Lung (tissue), 12 donors: ENCODE measurements around the gene RAB26. TPM values are rescaled to one million over a fixed set of nuclear protein-coding genes. Genes with fewer than 3 reads are reported as not detected.
A peak's percentile ranks its signal among the peaks of the same experiment; 100 is the strongest.

Experiments used
- ATAC-seq: fragments of 200-7000 bp; cut with Tn5 transposase; one replicate; pipeline ENCODE4 v1.9.1; 2020; ENCODE audit warnings: moderate number of reproducible peaks; ENCODE audit not compliant: insufficient read depth, low FRiP score
- DNase-seq, 3 donors: peaks; one replicate each; pipeline ENCODE4 v3.0.0-alpha.2; 2013 to 2017
- H3K27ac ChIP-seq, 2 donors: one replicate each; pipeline ENCODE4 v1.5.1; 2013; ENCODE audit warnings: mild to moderate bottlenecking in 2 of 2, moderate library complexity in 2 of 2, control low read depth in 1 of 2, inconsistent platforms in 1 of 2, low read depth in 1 of 2, low read length in 1 of 2
- H3K27me3 ChIP-seq, 3 donors: one replicate each; pipeline ENCODE4 v1.5.1; 2013; ENCODE audit warnings: low read length in 2 of 3; ENCODE audit not compliant: control insufficient read depth in 3 of 3, insufficient read depth in 3 of 3
- H3K36me3 ChIP-seq, 4 donors: one replicate each; pipeline ENCODE4 v1.5.1; 2013; ENCODE audit warnings: low read length in 4 of 4, mild to moderate bottlenecking in 1 of 4, moderate library complexity in 1 of 4; ENCODE audit not compliant: control insufficient read depth in 4 of 4, insufficient read depth in 4 of 4
- H3K4me1 ChIP-seq, 5 donors: one replicate each; pipeline ENCODE4 v1.5.1; 2013; ENCODE audit warnings: low read length in 5 of 5, mild to moderate bottlenecking in 2 of 5, moderate library complexity in 1 of 5; ENCODE audit not compliant: control insufficient read depth in 5 of 5, insufficient read depth in 5 of 5
- H3K4me3 ChIP-seq: one replicate; pipeline ENCODE4 v1.5.1; 2013; ENCODE audit warnings: mild to moderate bottlenecking, control low read depth, moderate library complexity
- H3K9ac ChIP-seq, 2 donors: one replicate each; pipeline ENCODE4 v1.5.1; 2013; ENCODE audit warnings: low read length in 2 of 2, control low read depth in 1 of 2; ENCODE audit not compliant: insufficient read depth in 1 of 2
- H3K9me3 ChIP-seq, 4 donors: one replicate each; pipeline ENCODE4 v1.5.1; 2013; ENCODE audit warnings: low read length in 3 of 4, mild to moderate bottlenecking in 1 of 4, moderate library complexity in 1 of 4; ENCODE audit not compliant: control insufficient read depth in 4 of 4, insufficient read depth in 3 of 4
- CTCF ChIP-seq: IDR thresholded peaks from 2 replicates; pipeline ENCODE4 v1.5.1; 2012; ENCODE audit warnings: mild to moderate bottlenecking; ENCODE audit errors: control extremely low read depth, extremely low read depth
- WGBS, 2 donors: extraction: QIAGEN DNeasy Blood & Tissue Kit; methylation state at CpG; one replicate each; pipeline ENCODE4 v1.1.7; 2013; 5-methylcytosine and 5-hydroxymethylcytosine counted together
- polyA plus RNA-seq, 2 donors: library from polyadenylated mRNA; stranded (reverse); fragments of 200-250 nt; gene quantifications; one replicate each; pipeline ENCODE4 v1.2.1, GENCODE V29; 2013
- total RNA-seq, 2 donors: library from RNA; depleted of rRNA in 1 of 2; stranded (reverse); fragments of >200 nt in 1 of 2; gene quantifications; one replicate each; pipeline ENCODE4 v1.2.1, GENCODE V29; 2014 to 2021
- donor health status: control.
- donor health status: control.
- donor health status: Bipolar disorder and iron deficiency.
- donor health status: healthy.
- donor health status: DM: yes; HTN: yes; CAD: no.

Gene RAB26
- total and polyA plus RNA-seq, 4 donors: 0.30 to 1.0 (median 0.72) TPM

- H3K27ac ChIP-seq: peak overlapping the region in 1 of 2 donors; percentile 80
- DNase-seq: peak; percentile 79 to 87 (median 80)
- 59 to 82% methylated on average over 23 to 24 of the region's 24 CpGs for WGBS, 2 donors
Observed at GRCh38 chr16:2159175-2159838, 10.9 kb downstream of the RAB26 start.

GRCh38 chr16:2160915-2161551, 12.6 kb downstream of the RAB26 start:
- H3K9me3 ChIP-seq: no peaks in the 10 kb centered on the region
- H3K4me1 ChIP-seq: peaks cover 0 to 43% (median 28%) of the 10 kb centered on the region in 5 donors
- peak; percentile 58 to 85 (median 63) for DNase-seq
- 52 to 60% methylated on average over 16 to 20 of the region's 20 CpGs for WGBS, 2 donors
- H3K9ac ChIP-seq: no peak overlapping the region
- ATAC-seq: no peak
- peak overlapping the region in 1 of 2 donors; percentile 54 for H3K27ac ChIP-seq
- no peak for TF ChIP-seq CTCF
- H3K4me3 ChIP-seq: no peak overlapping the region
- peaks cover 0 to 9% (median 0%) of the 10 kb centered on the region in 4 donors for H3K36me3 ChIP-seq
- H3K27me3 ChIP-seq: no peaks in the 10 kb centered on the region

More at GRCh38 chr16:2159175-2159838, 10.9 kb downstream of the RAB26 start:
- Histone ChIP-seq H3K4me3 (no peak overlapping the region), H3K9ac (peak overlapping the region in 1 of 2 donors; percentile 58), H3K9me3 (no peaks in the 10 kb centered on the region), H3K36me3 (peaks cover 0 to 5% (median 1%) of the 10 kb centered on the region in 4 donors), H3K27me3 (no peaks in the 10 kb centered on the region), H3K4me1 (peaks cover 0 to 47% (median 29%) of the 10 kb centered on the region in 5 donors)
- TF ChIP-seq CTCF: no peak
- ATAC-seq: no peak

- ATAC-seq: no peak
- H3K27me3 ChIP-seq: no peaks in the 10 kb centered on the region
- no peak overlapping the region for H3K9ac ChIP-seq
- H3K27ac ChIP-seq: no peak overlapping the region
- H3K36me3 ChIP-seq: peaks cover 0 to 10% (median 0%) of the 10 kb centered on the region in 4 donors
- no peak for DNase-seq
- H3K9me3 ChIP-seq: no peaks in the 10 kb centered on the region
- no peak overlapping the region for H3K4me3 ChIP-seq
- 95 to 96% methylated on average over 10 of the region's 10 CpGs for WGBS, 2 donors
- peaks cover 0 to 38% (median 26%) of the 10 kb centered on the region in 5 donors for H3K4me1 ChIP-seq
- no peak for TF ChIP-seq CTCF
Observed at GRCh38 chr16:2161911-2162310, 13.5 kb downstream of the RAB26 start.
